Chondrocyte (in vitro differentiated cells): ENCODE data around the gene RHBDF1. TPM values are rescaled to one million over a fixed set of nuclear protein-coding genes. Genes with fewer than 3 reads are reported as not detected.
"Not testable (repeated sequence)": the region's sequence is repeated elsewhere in the genome, so short reads cannot be mapped to it uniquely, and the experiment has no call there.

Experiments
- DNase-seq: peaks from one replicate; pipeline ENCODE4 v3.0.0; 2021; ENCODE audit warnings: mixed read lengths, low spot score
- H3K27ac Mint-ChIP-seq: one replicate; pipeline ENCODE4 v1.8.0; 2021; ENCODE audit warnings: mild to moderate bottlenecking, moderate library complexity, mixed read lengths; ENCODE audit not compliant: unreplicated experiment
- H3K27me3 Mint-ChIP-seq: 2 replicates; pipeline ENCODE4 v1.8.0; 2021; ENCODE audit warnings: low read depth, mixed read lengths
- H3K36me3 Mint-ChIP-seq: 2 replicates; pipeline ENCODE4 v1.8.0; 2021; ENCODE audit warnings: low read depth, mixed read lengths
- H3K4me1 Mint-ChIP-seq: 2 replicates; pipeline ENCODE4 v1.8.0; 2021; ENCODE audit warnings: low read depth, mild to moderate bottlenecking, mixed read lengths
- H3K4me3 Mint-ChIP-seq: one replicate; pipeline ENCODE4 v1.8.0; 2021; ENCODE audit warnings: mild to moderate bottlenecking, moderate library complexity, mixed read lengths; ENCODE audit not compliant: unreplicated experiment
- H3K9me3 Mint-ChIP-seq: 2 replicates; pipeline ENCODE4 v1.8.0; 2021; ENCODE audit warnings: low read depth, mixed read lengths
- CTCF ChIP-seq: fragments of 200-600 bp; sonication (generic); IDR thresholded peaks from 2 replicates; pipeline ENCODE4 v1.5.0; 2021; ENCODE audit warnings: antibody characterized with exemption, mild to moderate bottlenecking, moderate library complexity
- total RNA-seq: library from RNA; stranded (reverse); gene quantifications from 3 replicates; pipeline ENCODE4 v1.2.1, GENCODE V29; 2021

The RHBDF1 gene
- total RNA-seq, 1 donor from 2014 or later = 55.5 TPM

GRCh38 chr16:35678-36305, 36.6 kb downstream of the RHBDF1 start:
- Mint-ChIP-seq H3K27me3 (no peaks in the 10 kb centered on the region), H3K4me3 (no peak overlapping the region), H3K36me3 (no peaks in the 10 kb centered on the region), H3K4me1 (no peaks in the 10 kb centered on the region), H3K27ac (no peak overlapping the region), H3K9me3 (no peaks in the 10 kb centered on the region)
- TF ChIP-seq CTCF = no peak
- DNase-seq = no peak

- Mint-ChIP-seq H3K36me3 (no peaks in the 10 kb centered on the region), H3K4me1 (no peaks in the 10 kb centered on the region), H3K27ac (no peak overlapping the region), H3K4me3 (no peak overlapping the region), H3K27me3 (no peaks in the 10 kb centered on the region), H3K9me3 (no peaks in the 10 kb centered on the region)
- TF ChIP-seq CTCF = no peak
- no peak for DNase-seq
Observed at GRCh38 chr16:35011-35677, 37.3 kb downstream of the RHBDF1 start.

GRCh38 chr16:34648-34987, 37.8 kb downstream of the RHBDF1 start:
- H3K4me3 Mint-ChIP-seq = no peak overlapping the region
- no peaks in the 10 kb centered on the region for H3K36me3 Mint-ChIP-seq
- H3K27ac Mint-ChIP-seq = no peak overlapping the region
- no peak for TF ChIP-seq CTCF
- H3K27me3 Mint-ChIP-seq = no peaks in the 10 kb centered on the region
- no peak for DNase-seq
- no peaks in the 10 kb centered on the region for H3K9me3 Mint-ChIP-seq
- no peaks in the 10 kb centered on the region for H3K4me1 Mint-ChIP-seq

GRCh38 chr16:33877-34647, 38.4 kb downstream of the RHBDF1 start:
- H3K4me3 Mint-ChIP-seq = no peak overlapping the region
- H3K27me3 Mint-ChIP-seq = no peaks in the 10 kb centered on the region
- TF ChIP-seq CTCF = no peak
- no peaks in the 10 kb centered on the region for H3K4me1 Mint-ChIP-seq
- DNase-seq = no peak
- H3K27ac Mint-ChIP-seq = no peak overlapping the region
- H3K9me3 Mint-ChIP-seq = no peaks in the 10 kb centered on the region
- H3K36me3 Mint-ChIP-seq = no peaks in the 10 kb centered on the region

- H3K27ac Mint-ChIP-seq, H3K27me3 Mint-ChIP-seq, H3K9me3 Mint-ChIP-seq, H3K36me3 Mint-ChIP-seq, H3K4me1 Mint-ChIP-seq, DNase-seq, H3K4me3 Mint-ChIP-seq: not testable (repeated sequence)
Observed at GRCh38 chr16:33154-33876, 39.1 kb downstream of the RHBDF1 start.

GRCh38 chr16:30627-31026, 41.8 kb downstream of the RHBDF1 start:
- H3K4me1 Mint-ChIP-seq, H3K27ac Mint-ChIP-seq, H3K9me3 Mint-ChIP-seq, H3K27me3 Mint-ChIP-seq, H3K36me3 Mint-ChIP-seq, DNase-seq, H3K4me3 Mint-ChIP-seq: not testable (repeated sequence)

- not testable (repeated sequence) for H3K4me3 Mint-ChIP-seq, H3K9me3 Mint-ChIP-seq, H3K4me1 Mint-ChIP-seq, H3K27ac Mint-ChIP-seq, H3K27me3 Mint-ChIP-seq, DNase-seq, H3K36me3 Mint-ChIP-seq
Observed at GRCh38 chr16:25926-26348, 46.5 kb downstream of the RHBDF1 start.

GRCh38 chr16:24151-24550, 48.3 kb downstream of the RHBDF1 start:
- not testable (repeated sequence) for H3K4me3 Mint-ChIP-seq, H3K27me3 Mint-ChIP-seq, H3K4me1 Mint-ChIP-seq, DNase-seq, H3K36me3 Mint-ChIP-seq, H3K9me3 Mint-ChIP-seq, H3K27ac Mint-ChIP-seq
